Lower leg skin (tissue), 4 donors: ENCODE results near the gene C1orf159. TPM values are rescaled to one million over a fixed set of nuclear protein-coding genes. Genes with fewer than 3 reads are reported as not detected.

Source experiments
- DNase-seq, 2 donors: peaks; one replicate each; pipeline ENCODE4 v3.0.0-alpha.2; 2019; ENCODE audit warnings: low spot score in 2 of 2
- H3K4me3 ChIP-seq: fragments of 200-600 bp; sonication (generic); 2 replicates; pipeline ENCODE4 v1.5.1; 2017; ENCODE audit warnings: mild to moderate bottlenecking, low read depth; ENCODE audit not compliant: poor library complexity, severe bottlenecking
- POLR2A ChIP-seq, 2 donors: fragments of 450-650 bp; IDR thresholded peaks; one replicate each; pipeline ENCODE4 v1.6.1; 2016 to 2017; ENCODE audit warnings: antibody characterized with exemption in 2 of 2, mild to moderate bottlenecking in 1 of 2, moderate library complexity in 1 of 2
- WGBS, 2 donors: methylation state at CpG; one replicate each; pipeline ENCODE4 v1.1.5; 2018; 5-methylcytosine and 5-hydroxymethylcytosine counted together
- intact Hi-C: fragments of 100-400 bp; cut with DNase I; formaldehyde crosslinking; loops from one replicate; pipeline ENCODE4 v1.15.0; 2023; ENCODE audit warnings: low total_unique reads
- total RNA-seq, 4 donors: library from RNA; depleted of rRNA; stranded (reverse); fragments of >200 nt; gene quantifications; one replicate each; pipeline ENCODE4 v1.1.0, GENCODE V29; 2016
- TF ChIP-seq, protein P1 (sequence below), 3 donors: fragments of 450-650 bp; IDR thresholded peaks; one replicate each; pipeline ENCODE4 v1.5.1; 2016; ENCODE audit warnings: antibody characterized with exemption in 3 of 3, mild to moderate bottlenecking in 3 of 3, moderate library complexity in 2 of 3

The C1orf159 gene
- total RNA-seq, 4 donors from 2014 or later: 16.1 to 36.0 (median 21.5) TPM

DNA sequence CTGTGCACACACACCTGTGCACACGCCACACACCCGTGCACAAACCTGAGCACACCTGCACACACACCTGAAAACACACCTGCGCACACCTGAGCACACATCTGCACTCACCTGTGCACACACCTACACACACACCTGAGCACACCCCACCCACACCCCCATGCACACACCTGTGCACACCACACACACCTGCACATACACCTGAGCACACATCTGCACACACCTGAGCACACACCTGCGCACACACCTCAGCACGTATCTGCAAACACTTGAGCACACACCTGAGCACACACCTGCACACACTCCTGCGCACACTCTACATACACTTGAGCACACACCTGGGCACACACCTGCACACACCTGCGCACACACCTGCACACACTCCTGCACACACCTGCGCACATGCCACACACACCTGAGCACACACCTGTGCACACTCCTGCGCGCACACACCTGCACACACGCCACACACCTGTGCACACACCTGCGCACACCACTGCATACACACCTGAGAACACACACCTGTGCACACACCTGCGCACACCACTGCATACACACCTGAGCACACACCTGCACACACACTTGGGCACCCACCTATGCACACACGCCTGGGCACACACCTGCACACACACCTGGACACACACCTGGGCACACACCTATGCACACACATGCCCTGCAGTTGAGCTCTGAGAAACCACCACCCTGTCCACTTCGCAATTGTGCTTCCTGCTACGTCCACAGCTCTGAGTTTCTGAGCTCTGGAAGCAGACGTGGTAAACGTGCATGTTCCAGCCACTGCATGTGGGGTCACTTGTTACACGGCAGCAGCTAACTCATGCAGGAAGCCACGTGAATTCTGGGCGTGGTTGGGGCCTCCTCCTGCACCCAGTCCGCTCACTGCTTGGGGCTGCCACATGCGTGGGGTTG, 8.0 kb upstream of the C1orf159 start:
- intact Hi-C loops: loop anchor here (2.0 kb wide), 1 partner anchor 169 kb away; no protein-coding TSS in a partner anchor
- no peak overlapping the region for H3K4me3 ChIP-seq
- 82 to 89% methylated on average over 23 of the region's 23 CpGs for WGBS, 2 donors
- no peak for DNase-seq
- TF ChIP-seq, protein P1, sequence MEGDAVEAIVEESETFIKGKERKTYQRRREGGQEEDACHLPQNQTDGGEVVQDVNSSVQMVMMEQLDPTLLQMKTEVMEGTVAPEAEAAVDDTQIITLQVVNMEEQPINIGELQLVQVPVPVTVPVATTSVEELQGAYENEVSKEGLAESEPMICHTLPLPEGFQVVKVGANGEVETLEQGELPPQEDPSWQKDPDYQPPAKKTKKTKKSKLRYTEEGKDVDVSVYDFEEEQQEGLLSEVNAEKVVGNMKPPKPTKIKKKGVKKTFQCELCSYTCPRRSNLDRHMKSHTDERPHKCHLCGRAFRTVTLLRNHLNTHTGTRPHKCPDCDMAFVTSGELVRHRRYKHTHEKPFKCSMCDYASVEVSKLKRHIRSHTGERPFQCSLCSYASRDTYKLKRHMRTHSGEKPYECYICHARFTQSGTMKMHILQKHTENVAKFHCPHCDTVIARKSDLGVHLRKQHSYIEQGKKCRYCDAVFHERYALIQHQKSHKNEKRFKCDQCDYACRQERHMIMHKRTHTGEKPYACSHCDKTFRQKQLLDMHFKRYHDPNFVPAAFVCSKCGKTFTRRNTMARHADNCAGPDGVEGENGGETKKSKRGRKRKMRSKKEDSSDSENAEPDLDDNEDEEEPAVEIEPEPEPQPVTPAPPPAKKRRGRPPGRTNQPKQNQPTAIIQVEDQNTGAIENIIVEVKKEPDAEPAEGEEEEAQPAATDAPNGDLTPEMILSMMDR (IDR thresholded peaks at IDR 0.05): no peak
- no peak for TF ChIP-seq POLR2A (IDR thresholded peaks at IDR 0.05)

DNA sequence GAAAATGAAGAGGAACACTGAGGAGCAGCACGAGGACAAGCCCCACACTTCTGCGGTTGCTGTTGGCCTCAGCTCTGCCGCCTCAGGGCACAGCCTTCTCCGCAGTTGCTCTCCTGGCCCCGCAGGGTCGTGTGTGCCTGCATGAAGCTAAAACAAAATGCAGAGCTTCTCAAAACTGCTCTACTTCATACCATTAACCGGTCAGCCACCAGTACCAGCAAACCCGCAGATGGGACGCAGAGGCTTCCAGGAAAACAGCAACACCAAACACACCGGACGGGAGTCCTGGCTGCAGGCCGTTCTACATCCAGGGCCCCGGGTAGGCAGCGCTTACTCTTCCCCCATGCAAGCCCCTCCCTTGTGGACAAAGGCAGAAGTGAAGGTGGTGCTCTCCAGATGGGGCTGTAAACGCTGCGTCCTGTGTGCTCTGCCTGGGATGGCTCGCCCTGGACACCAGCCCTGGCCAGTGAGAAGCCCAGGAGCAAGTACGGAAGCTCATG, 7.1 kb upstream of the C1orf159 start:
- WGBS, 2 donors: 40 to 63% methylated on average over 14 to 18 of the region's 18 CpGs
- TF ChIP-seq, protein P1 (IDR thresholded peaks at IDR 0.05): no peak
- no peak for TF ChIP-seq POLR2A (IDR thresholded peaks at IDR 0.05)
- DNase-seq: no peak
- H3K4me3 ChIP-seq: no peak overlapping the region
- intact Hi-C loops: loop anchor here (2.0 kb wide), 1 partner anchor 170 kb away; no protein-coding TSS in a partner anchor

DNA sequence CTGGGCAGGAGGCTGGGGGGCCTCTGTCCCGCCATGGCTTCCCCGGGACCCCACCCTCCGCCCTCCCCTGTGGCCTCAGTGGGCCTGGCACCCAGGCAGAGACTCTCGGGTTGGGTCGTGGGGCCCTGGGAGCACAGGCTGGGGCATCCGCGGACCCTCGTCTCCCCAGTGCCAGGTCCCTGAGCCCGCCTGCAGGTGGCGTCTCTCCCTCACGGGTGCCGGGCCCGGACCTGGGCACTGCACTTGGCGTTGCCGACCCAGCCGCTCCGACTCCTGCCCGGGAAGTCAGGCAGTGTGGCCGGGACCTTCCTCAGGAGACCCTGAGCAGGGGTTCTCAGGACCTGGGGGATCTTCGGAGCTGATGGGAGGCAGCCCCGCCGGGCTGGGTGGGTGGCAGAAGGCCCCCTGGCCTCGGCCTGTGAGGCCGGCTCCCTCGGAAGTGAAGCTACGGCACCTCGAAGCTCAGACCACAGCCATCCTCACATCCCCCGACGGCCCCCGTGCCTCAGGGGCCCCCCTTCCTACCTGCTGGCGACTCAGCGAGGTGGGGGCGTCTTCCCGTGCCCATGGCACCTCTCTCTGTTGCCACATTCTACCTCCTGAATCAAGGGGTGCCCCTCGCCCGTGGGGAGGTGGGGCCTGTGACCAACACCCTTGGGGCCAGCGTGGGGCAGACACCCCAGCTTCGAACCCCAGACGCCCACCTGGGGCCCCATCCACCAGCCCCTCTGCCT, 6.4 kb upstream of the C1orf159 start:
- H3K4me3 ChIP-seq: no peak overlapping the region
- intact Hi-C loops: loop anchor here (2.0 kb wide), 1 partner anchor 171 kb away; no protein-coding TSS in a partner anchor
- peak; percentile 68 to 96 for DNase-seq
- TF ChIP-seq, protein P1 (IDR thresholded peaks at IDR 0.05): peak in 1 of 3 donors; percentile 58
- no peak for TF ChIP-seq POLR2A (IDR thresholded peaks at IDR 0.05)
- 23 to 24% methylated on average over 18 to 19 of the region's 39 CpGs for WGBS, 2 donors

DNA sequence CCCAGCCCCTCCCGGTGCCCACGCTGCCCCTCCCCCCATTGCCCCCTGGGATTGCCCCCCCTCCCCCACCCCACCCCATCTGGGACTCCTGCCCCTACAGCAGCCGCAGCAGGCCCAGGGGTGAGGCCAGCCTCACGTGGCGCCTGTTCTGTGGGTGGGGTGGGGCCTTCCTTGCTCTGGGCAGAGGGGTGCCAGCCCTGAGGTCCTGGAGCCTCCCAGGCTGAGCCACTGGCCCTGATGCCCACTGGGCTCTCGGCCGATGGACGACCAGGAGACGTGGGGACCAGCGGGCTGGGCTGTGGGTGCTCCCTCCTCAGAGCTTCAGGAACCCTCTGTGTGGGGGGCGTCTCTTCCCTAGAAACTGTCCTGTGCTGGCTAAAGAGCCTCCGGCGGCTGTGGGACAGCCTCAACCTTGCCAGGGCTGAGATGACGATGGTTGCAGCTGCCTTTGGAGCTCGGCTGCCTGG, 5.8 kb upstream of the C1orf159 start:
- DNase-seq: no peak
- 6 to 46% methylated on average over 5 to 13 of the region's 15 CpGs for WGBS, 2 donors

More for the DNA sequence above, 5.8 kb upstream of the C1orf159 start:
- intact Hi-C loops: loop anchor here (2.0 kb wide), 2 partner anchors 165 to 171 kb away; no protein-coding TSS in a partner anchor
- no peak overlapping the region for H3K4me3 ChIP-seq
- TF ChIP-seq POLR2A (IDR thresholded peaks at IDR 0.05): no peak
- TF ChIP-seq, protein P1 (IDR thresholded peaks at IDR 0.05): no peak
